OCI-LY7 (cell line): ENCODE data around the gene NME7. TPM values are rescaled to one million over a fixed set of nuclear protein-coding genes. Genes with fewer than 3 reads are reported as not detected.

Experiments
- BruUV-seq: library from RNA; stranded (reverse); fragments of 400-500 nt; replicated peaks from 2 replicates; lab custom pipeline; 2021; lab: Mats Ljungman, UMichigan
- CTCF ChIA-PET: fragments of 300-600 bp; sonication (Branson Sonifier 250); formaldehyde crosslinking; loops from one replicate; lab custom pipeline; 2022; ENCODE audit warnings: antibody characterized with exemption; ENCODE audit not compliant: unreplicated experiment; lab: Charles Lee
- POLR2A ChIA-PET: fragments of 300-600 bp; sonication (Branson Sonifier 250); formaldehyde crosslinking; loops from one replicate; lab custom pipeline; 2022; ENCODE audit warnings: antibody characterized with exemption; lab: Charles Lee
- DNase-seq: peaks from one replicate; pipeline ENCODE4 v3.0.0-alpha.2; 2015; ENCODE audit warnings: low spot score
- H2AFZ ChIP-seq: fragments of 200-600 bp; sonication (generic), shearing (Covaris generic); 2 replicates; pipeline ENCODE4 v1.6.1; 2014; ENCODE audit warnings: mild to moderate bottlenecking, antibody characterized with exemption, low read length, moderate library complexity
- H3K27ac ChIP-seq: fragments of 200-600 bp; sonication (generic); 2 replicates; pipeline ENCODE4 v1.5.1; 2014; ENCODE audit warnings: mixed run types, low read depth, mild to moderate bottlenecking, moderate library complexity, low read length, inconsistent platforms; ENCODE audit not compliant: poor library complexity, severe bottlenecking
- H3K36me3 ChIP-seq: fragments of 200-600 bp; sonication (generic); 2 replicates; pipeline ENCODE4 v1.6.1; 2014; ENCODE audit warnings: mild to moderate bottlenecking, antibody characterized with exemption, low read length, moderate library complexity, mixed read lengths; ENCODE audit not compliant: insufficient read depth
- H3K4me1 ChIP-seq: fragments of 200-600 bp; sonication (generic); 2 replicates; pipeline ENCODE4 v1.5.1; 2014; ENCODE audit warnings: mild to moderate bottlenecking, low read length; ENCODE audit not compliant: insufficient read depth, poor library complexity, severe bottlenecking
- H3K4me2 ChIP-seq: fragments of 200-600 bp; sonication (generic); 2 replicates; pipeline ENCODE4 v1.6.1; 2014; ENCODE audit warnings: mild to moderate bottlenecking, low read length
- H3K4me3 ChIP-seq: fragments of 200-600 bp; sonication (generic); 2 replicates; pipeline ENCODE4 v1.5.1; 2014; ENCODE audit warnings: mild to moderate bottlenecking, low read depth, low read length; ENCODE audit not compliant: poor library complexity, severe bottlenecking
- H3K79me2 ChIP-seq: fragments of 200-600 bp; sonication (generic); 2 replicates; pipeline ENCODE4 v1.6.1; 2016; ENCODE audit warnings: low read depth, mild to moderate bottlenecking, low read length, moderate library complexity, mixed read lengths; ENCODE audit not compliant: insufficient read depth
- H3K9me2 ChIP-seq: fragments of 200-600 bp; sonication (generic); 2 replicates; pipeline ENCODE4 v1.6.1; 2016; ENCODE audit warnings: mild to moderate bottlenecking, low read length, mixed read lengths; ENCODE audit not compliant: insufficient read depth
- H3K9me3 ChIP-seq: fragments of 200-600 bp; sonication (generic); 2 replicates; pipeline ENCODE4 v1.6.1; 2014; ENCODE audit warnings: mild to moderate bottlenecking, mixed run types, low read length, mixed read lengths
- H4K20me1 ChIP-seq: fragments of 200-600 bp; sonication (generic); 2 replicates; pipeline ENCODE4 v1.6.1; 2014; ENCODE audit warnings: mild to moderate bottlenecking, antibody characterized with exemption, low read length, moderate library complexity, mixed read lengths; ENCODE audit not compliant: insufficient read depth
- EZH2phosphoT487 ChIP-seq: fragments of 200-600 bp; sonication (generic); IDR thresholded peaks from 2 replicates; pipeline ENCODE4 v1.6.1; 2018; ENCODE audit warnings: low read depth, borderline replicate concordance, mild to moderate bottlenecking, mixed run types, antibody characterized with exemption, low read length, moderate library complexity, mixed read lengths
- intact Hi-C: fragments of 100-400 bp; cut with micrococcal nuclease; formaldehyde crosslinking; loops from one replicate; pipeline ENCODE4 v1.10.0; 2022; ENCODE audit not compliant: unreplicated experiment
- total RNA-seq, 2 experiments: library from RNA; depleted of rRNA in 1 of 2; stranded (reverse); fragments of >200 nt in 1 of 2; shearing (Covaris generic) in 1 of 2; gene quantifications; 2 replicates each; pipeline ENCODE4 v1.2.3, GENCODE V29; 2014 to 2022
- TF ChIP-seq, protein P1 (sequence below): fragments of 200-600 bp; sonication (generic); conservative IDR thresholded peaks from 2 replicates; pipeline ENCODE4 v1.5.1; 2014; ENCODE audit warnings: mild to moderate bottlenecking, antibody characterized with exemption, low read length, moderate library complexity, mixed read lengths

NME7 gene
- total RNA-seq, 2 experiments from 2014 or later, result 9.3 to 17.0 TPM

DNA sequence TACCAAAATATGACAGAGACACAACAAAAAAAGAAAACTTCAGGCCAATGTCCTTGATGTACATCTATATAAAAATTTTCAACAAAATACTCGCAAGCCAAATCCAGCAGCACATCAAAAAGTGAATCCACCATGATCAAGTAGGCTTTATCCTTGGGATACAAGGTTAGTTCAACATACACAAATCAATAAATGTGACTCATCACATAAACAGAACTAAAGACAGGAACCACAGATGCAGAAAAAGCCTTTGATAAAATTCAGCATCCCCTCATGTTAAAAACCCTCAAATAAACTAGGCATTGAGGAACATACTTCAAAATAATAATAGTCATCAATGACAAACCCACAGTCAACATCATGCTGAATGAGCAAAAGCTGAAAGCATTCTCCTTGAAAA lies 101.5 kb downstream of the NME7 start:
- POLR2A ChIA-PET, result interaction anchor here (0.6 kb wide), 1 partner anchor 1709 kb away, joined by 4 read pairs; no protein-coding TSS in a partner anchor
- CTCF ChIA-PET, result no interaction called here
- Histone ChIP-seq H3K79me2 (no peaks in the 10 kb centered on the region), H3K9me2 (no peaks in the 10 kb centered on the region), H3K36me3 (no peaks in the 10 kb centered on the region), H3K4me3 (no peak overlapping the region), H3K9me3 (no peaks in the 10 kb centered on the region), H4K20me1 (no peaks in the 10 kb centered on the region), H3K27ac (no peak overlapping the region), H3K4me2 (no peak overlapping the region), H2AFZ (no peak overlapping the region), H3K4me1 (no peaks in the 10 kb centered on the region)
- no peak for DNase-seq
- TF ChIP-seq EZH2phosphoT487, result no peak
- TF ChIP-seq, protein P1, sequence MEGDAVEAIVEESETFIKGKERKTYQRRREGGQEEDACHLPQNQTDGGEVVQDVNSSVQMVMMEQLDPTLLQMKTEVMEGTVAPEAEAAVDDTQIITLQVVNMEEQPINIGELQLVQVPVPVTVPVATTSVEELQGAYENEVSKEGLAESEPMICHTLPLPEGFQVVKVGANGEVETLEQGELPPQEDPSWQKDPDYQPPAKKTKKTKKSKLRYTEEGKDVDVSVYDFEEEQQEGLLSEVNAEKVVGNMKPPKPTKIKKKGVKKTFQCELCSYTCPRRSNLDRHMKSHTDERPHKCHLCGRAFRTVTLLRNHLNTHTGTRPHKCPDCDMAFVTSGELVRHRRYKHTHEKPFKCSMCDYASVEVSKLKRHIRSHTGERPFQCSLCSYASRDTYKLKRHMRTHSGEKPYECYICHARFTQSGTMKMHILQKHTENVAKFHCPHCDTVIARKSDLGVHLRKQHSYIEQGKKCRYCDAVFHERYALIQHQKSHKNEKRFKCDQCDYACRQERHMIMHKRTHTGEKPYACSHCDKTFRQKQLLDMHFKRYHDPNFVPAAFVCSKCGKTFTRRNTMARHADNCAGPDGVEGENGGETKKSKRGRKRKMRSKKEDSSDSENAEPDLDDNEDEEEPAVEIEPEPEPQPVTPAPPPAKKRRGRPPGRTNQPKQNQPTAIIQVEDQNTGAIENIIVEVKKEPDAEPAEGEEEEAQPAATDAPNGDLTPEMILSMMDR, result no peak
- intact Hi-C loops, result no loop called here
- no TSS peak for BruUV-seq

DNA sequence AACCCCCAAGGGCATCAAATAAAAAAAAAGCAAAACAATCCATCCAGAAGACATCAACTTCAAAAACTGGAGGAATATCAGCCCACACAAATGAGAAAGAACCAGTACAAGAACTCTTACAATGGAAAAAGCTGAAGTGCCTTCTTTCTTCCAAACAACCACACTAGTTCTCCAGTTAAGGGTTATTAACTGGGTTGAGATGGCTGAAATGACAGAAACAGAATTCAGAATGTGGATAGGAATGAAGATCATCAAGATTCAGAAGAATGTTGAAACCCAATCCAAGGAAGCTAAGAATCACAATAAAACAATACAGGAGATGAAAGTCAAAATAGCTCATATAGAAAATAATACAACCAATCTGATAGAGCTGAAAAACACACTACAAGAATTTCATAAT lies 104.5 kb downstream of the NME7 start:
- ChIA-PET POLR2A (no interaction called here), CTCF (no interaction called here)
- Histone ChIP-seq H3K79me2 (no peaks in the 10 kb centered on the region), H3K9me3 (no peaks in the 10 kb centered on the region), H3K36me3 (no peaks in the 10 kb centered on the region), H3K9me2 (no peaks in the 10 kb centered on the region), H3K4me2 (no peak overlapping the region), H4K20me1 (no peaks in the 10 kb centered on the region), H2AFZ (no peak overlapping the region), H3K4me1 (no peaks in the 10 kb centered on the region), H3K4me3 (no peak overlapping the region), H3K27ac (no peak overlapping the region)
- DNase-seq, result no peak
- no TSS peak for BruUV-seq
- intact Hi-C loops, result no loop called here
- TF ChIP-seq EZH2phosphoT487, result no peak
- TF ChIP-seq, protein P1, result no peak

DNA sequence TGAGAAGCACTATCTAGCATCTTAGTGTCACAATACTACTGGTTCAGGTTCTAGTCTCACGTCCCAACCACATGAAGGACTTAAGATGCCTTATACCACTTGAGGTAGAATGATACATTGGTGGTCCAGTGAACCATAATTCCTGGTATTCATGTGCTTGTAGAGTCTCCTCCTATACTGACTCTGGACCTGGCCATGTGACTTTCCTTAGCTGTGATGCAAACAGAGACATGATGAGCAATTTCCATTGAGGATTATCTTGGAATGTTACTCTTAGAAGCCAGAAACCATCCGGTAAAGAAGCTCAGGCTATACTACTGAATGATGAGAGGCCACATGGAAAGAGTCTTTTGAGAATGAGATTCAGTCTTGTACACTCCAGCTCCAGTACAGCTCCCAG lies 105.7 kb downstream of the NME7 start:
- Histone ChIP-seq H3K9me3 (no peaks in the 10 kb centered on the region), H3K4me1 (no peaks in the 10 kb centered on the region), H3K4me3 (no peak overlapping the region), H4K20me1 (no peaks in the 10 kb centered on the region), H3K4me2 (no peak overlapping the region), H3K36me3 (no peaks in the 10 kb centered on the region), H2AFZ (no peak overlapping the region), H3K27ac (no peak overlapping the region), H3K79me2 (no peaks in the 10 kb centered on the region), H3K9me2 (no peaks in the 10 kb centered on the region)
- POLR2A ChIA-PET, result no interaction called here
- intact Hi-C loops, result no loop called here
- no TSS peak for BruUV-seq
- TF ChIP-seq, protein P1, result no peak
- no peak for TF ChIP-seq EZH2phosphoT487
- CTCF ChIA-PET, result no interaction called here
- DNase-seq, result no peak
